Measurements from ENCODE around the gene RPS29.

GRCh38 chr14:49549881-49550280 is 36.3 kb downstream of the RPS29 start:
- TF ChIP-seq CTCF (conservative IDR thresholded peaks at IDR 0.05 in 1 of 2, IDR thresholded peaks at IDR 0.05 in 1 of 2; ENCODE audit: extremely low read depth in 1 of 2, insufficient read depth in 1 of 2, low read depth in 1 of 2, low read length in 2 of 2) (no peak), EZH2 (IDR thresholded peaks at IDR 0.05; ENCODE audit: borderline replicate concordance, low read length) (no peak)

Measured in mammary epithelial cell (primary cell).